ENCODE measurements around the gene CT45A9. TPM values are rescaled to one million over a fixed set of nuclear protein-coding genes. Genes with fewer than 3 reads are reported as not detected.

Gene CT45A9, protein sequence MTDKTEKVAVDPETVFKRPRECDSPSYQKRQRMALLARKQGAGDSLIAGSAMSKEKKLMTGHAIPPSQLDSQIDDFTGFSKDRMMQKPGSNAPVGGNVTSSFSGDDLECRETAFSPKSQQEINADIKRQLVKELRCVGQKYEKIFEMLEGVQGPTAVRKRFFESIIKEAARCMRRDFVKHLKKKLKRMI
- not detected in 5 replicates for total RNA-seq (2022; extraction: Qiagen RNA extraction)

GRCh38 chrX:135871712-135872111 is at the start of gene CT45A9:
CT45A9 (minus strand) TSS chrX:135871812; CDS start chrX:135868061, 3,751 bp downstream.

DNA sequence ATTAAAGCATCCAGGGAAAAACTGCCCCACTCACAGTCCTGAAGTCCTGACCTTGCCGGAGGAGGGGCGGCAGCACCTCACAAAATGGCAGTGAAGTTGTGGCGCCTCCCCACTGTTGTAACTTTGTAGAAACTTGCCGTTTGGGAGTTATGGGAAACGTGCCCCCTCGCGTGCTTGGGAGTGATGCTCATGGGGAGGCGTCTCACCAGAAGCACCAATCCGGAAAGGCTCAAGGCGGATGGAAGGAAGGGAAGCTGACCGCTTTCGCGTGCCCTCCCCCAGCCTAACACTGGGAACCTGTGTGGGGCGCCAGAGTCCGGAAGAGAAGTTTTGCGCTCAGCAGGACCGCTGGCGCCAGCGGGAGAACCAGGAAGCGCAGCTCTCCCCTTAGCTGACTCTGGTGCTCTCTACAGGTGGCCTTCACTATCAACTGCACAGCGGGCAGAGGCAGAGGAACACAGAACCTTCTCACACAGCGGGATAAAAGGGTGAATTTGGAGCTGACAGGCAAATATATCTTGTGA is 21.7 kb upstream of the CT45A9 start, which contains the start of the genes CT45A10 and SAGE1:
CT45A10 (minus strand) TSS at position 151 of the 524 bp plus-strand sequence. CDS start 8,100 bp downstream, outside the sequence.
SAGE1 (plus strand) TSS at position 423 of the 524 bp plus-strand sequence. CDS start 2,527 bp downstream, outside the sequence.

DNA sequence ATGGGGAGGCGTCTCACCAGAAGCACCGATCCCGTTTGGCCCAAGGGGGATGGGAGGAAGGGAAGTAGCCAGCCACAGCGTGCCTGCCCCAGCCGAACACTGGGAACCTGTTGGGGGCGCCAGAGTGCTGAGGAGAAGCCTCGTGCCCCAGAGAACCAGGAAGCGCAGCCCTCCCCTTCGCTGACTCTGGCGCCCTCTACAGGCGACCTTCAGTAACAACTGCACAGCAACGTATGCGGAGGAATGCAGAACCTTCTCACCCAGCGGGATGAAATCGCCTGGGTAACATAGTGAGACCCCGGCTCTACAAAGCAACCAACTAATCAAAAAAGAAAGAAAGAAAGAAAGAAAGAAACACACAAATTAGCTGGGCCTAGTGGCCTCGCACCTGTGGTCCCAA is 17.2 kb downstream of the CT45A9 start, which contains the start of gene CT45A8:
CT45A8 (minus strand) TSS at position 101 of the 400 bp plus-strand sequence. CDS start 3,755 bp downstream, outside the sequence.

DNA sequence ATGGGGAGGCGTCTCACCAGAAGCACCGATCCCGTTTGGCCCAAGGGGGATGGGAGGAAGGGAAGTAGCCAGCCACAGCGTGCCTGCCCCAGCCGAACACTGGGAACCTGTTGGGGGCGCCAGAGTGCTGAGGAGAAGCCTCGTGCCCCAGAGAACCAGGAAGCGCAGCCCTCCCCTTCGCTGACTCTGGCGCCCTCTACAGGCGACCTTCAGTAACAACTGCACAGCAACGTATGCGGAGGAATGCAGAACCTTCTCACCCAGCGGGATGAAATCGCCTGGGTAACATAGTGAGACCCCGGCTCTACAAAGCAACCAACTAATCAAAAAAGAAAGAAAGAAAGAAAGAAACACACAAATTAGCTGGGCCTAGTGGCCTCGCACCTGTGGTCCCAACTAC is 34.4 kb downstream of the CT45A9 start, which contains the start of gene CT45A7:
CT45A7 (minus strand) TSS at position 101 of the 400 bp plus-strand sequence. CDS start 3,747 bp downstream, outside the sequence.

DNA sequence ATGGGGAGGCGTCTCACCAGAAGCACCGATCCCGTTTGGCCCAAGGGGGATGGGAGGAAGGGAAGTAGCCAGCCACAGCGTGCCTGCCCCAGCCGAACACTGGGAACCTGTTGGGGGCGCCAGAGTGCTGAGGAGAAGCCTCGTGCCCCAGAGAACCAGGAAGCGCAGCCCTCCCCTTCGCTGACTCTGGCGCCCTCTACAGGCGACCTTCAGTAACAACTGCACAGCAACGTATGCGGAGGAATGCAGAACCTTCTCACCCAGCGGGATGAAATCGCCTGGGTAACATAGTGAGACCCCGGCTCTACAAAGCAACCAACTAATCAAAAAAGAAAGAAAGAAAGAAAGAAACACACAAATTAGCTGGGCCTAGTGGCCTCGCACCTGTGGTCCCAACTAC is 51.7 kb downstream of the CT45A9 start, which contains the start of gene CT45A2:
CT45A2 (minus strand) TSS at position 101 of the 400 bp plus-strand sequence. CDS start 3,747 bp downstream, outside the sequence.

Other genes starting within 250 kb of the CT45A9 start
- gene CT45A1, start 158.2 kb downstream of the CT45A9 start, total RNA-seq (2022; extraction: Qiagen RNA extraction): not detected in 5 replicates
- 0.11 to 0.16 TPM in 2 of 5 replicates, not detected in the others for gene CT45A3, start 103.6 kb downstream of the CT45A9 start, total RNA-seq (2022; extraction: Qiagen RNA extraction)
- 0.08 to 0.42 TPM in 2 of 5 replicates, not detected in the others for gene CT45A5, start 86.3 kb downstream of the CT45A9 start, total RNA-seq (2022; extraction: Qiagen RNA extraction)
- not detected in 5 replicates for gene CT45A6, start 69.0 kb downstream of the CT45A9 start, total RNA-seq (2022; extraction: Qiagen RNA extraction)
- gene CT45A2, start 51.8 kb downstream of the CT45A9 start, total RNA-seq (2022; extraction: Qiagen RNA extraction): 0.09 TPM in 1 of 5 replicates, not detected in the others
- not detected in 5 replicates for gene CT45A7, start 34.5 kb downstream of the CT45A9 start, total RNA-seq (2022; extraction: Qiagen RNA extraction)
- not detected in 5 replicates for gene CT45A8, start 17.3 kb downstream of the CT45A9 start, total RNA-seq (2022; extraction: Qiagen RNA extraction)
- gene CT45A10, start 21.6 kb upstream of the CT45A9 start, total RNA-seq (2022; extraction: Qiagen RNA extraction): 0.13 to 0.38 TPM (median 0.32 TPM) in 4 of 5 replicates, not detected in the other
- 0.06 to 0.08 TPM in 2 of 5 replicates, not detected in the others for gene SAGE1, start 21.9 kb upstream of the CT45A9 start, total RNA-seq (2022; extraction: Qiagen RNA extraction)
- gene MMGT1, start 102.2 kb upstream of the CT45A9 start, total RNA-seq (2022; extraction: Qiagen RNA extraction): 15.8 to 17.8 TPM (median 16.6 TPM) in 5 replicates
- gene SLC9A6, start 113.6 kb upstream of the CT45A9 start, total RNA-seq (2022; extraction: Qiagen RNA extraction): 7.5 to 9.4 TPM (median 8.8 TPM) in 5 replicates

Measured in A549 treated with CORT108297 at 1 μM for 4 hours (cell line).